ENCODE measurements around the gene MTNR1B.

MTNR1B gene

GRCh38 chr11:92969634-92970347 is at the start of gene MTNR1B:
Gene MTNR1B (plus strand): TSS chr11:92969651. CDS start chr11:92969726, 75 bp downstream.
- no peaks in the 10 kb centered on the region for H3K27me3 ChIP-seq (ENCODE audit: insufficient read depth, low read depth, severe bottlenecking)
- H3K36me3 ChIP-seq, result no peaks in the 10 kb centered on the region
- DNase-seq, result no peak

GRCh38 chr11:92920331-92920730 is 49.1 kb upstream of the MTNR1B start:
- H3K27me3 ChIP-seq (ENCODE audit: insufficient read depth, low read depth, severe bottlenecking), result no peaks in the 10 kb centered on the region
- no peak for TF ChIP-seq CTCF (IDR thresholded peaks at IDR 0.05; ENCODE audit: low read depth, low read length)
- H3K27ac ChIP-seq, result no peak overlapping the region
- no peak for DNase-seq
- no peak overlapping the region for H3K4me3 ChIP-seq (ENCODE audit: low read depth, low read length)
- H3K36me3 ChIP-seq, result no peaks in the 10 kb centered on the region
- no peaks in the 10 kb centered on the region for H3K9me3 ChIP-seq (ENCODE audit: severe bottlenecking)

More at GRCh38 chr11:92969634-92970347, at the start of gene MTNR1B:
- H3K4me3 ChIP-seq (ENCODE audit: low read depth, low read length), result no peak within 1 kb of the TSS
- H3K27ac ChIP-seq, result no peak within 1 kb of the TSS
- TF ChIP-seq CTCF (IDR thresholded peaks at IDR 0.05; ENCODE audit: low read depth, low read length), result no peak
- no peaks in the 10 kb centered on the region for H3K9me3 ChIP-seq (ENCODE audit: severe bottlenecking)

- DNase-seq, result no peak
- H3K27me3 ChIP-seq (ENCODE audit: insufficient read depth, low read depth, severe bottlenecking), result no peaks in the 10 kb centered on the region
- peaks cover 3% of the 10 kb centered on the region for H3K9me3 ChIP-seq (ENCODE audit: severe bottlenecking)
These were observed 46.7 kb upstream of the MTNR1B start for GRCh38 chr11:92922731-92923130.

GRCh38 chr11:92929246-92929645 is 40.2 kb upstream of the MTNR1B start:
- no peak overlapping the region for H3K27ac ChIP-seq
- TF ChIP-seq CTCF (IDR thresholded peaks at IDR 0.05; ENCODE audit: low read depth, low read length), result no peak
- no peak overlapping the region for H3K4me3 ChIP-seq (ENCODE audit: low read depth, low read length)
- no peak for DNase-seq
- H3K27me3 ChIP-seq (ENCODE audit: insufficient read depth, low read depth, severe bottlenecking), result no peaks in the 10 kb centered on the region
- H3K36me3 ChIP-seq, result no peaks in the 10 kb centered on the region
- H3K9me3 ChIP-seq (ENCODE audit: severe bottlenecking), result peaks cover 3% of the 10 kb centered on the region

More at GRCh38 chr11:92922731-92923130, 46.7 kb upstream of the MTNR1B start:
- Histone ChIP-seq H3K4me3 (ENCODE audit: low read depth, low read length) (no peak overlapping the region), H3K36me3 (no peaks in the 10 kb centered on the region), H3K27ac (no peak overlapping the region)
- no peak for TF ChIP-seq CTCF (IDR thresholded peaks at IDR 0.05; ENCODE audit: low read depth, low read length)

GRCh38 chr11:92929653-92930052 is 39.8 kb upstream of the MTNR1B start:
- Histone ChIP-seq H3K27me3 (ENCODE audit: insufficient read depth, low read depth, severe bottlenecking) (no peaks in the 10 kb centered on the region), H3K4me3 (ENCODE audit: low read depth, low read length) (no peak overlapping the region), H3K27ac (no peak overlapping the region), H3K9me3 (ENCODE audit: severe bottlenecking) (peaks cover 3% of the 10 kb centered on the region), H3K36me3 (no peaks in the 10 kb centered on the region)
- no peak for DNase-seq
- TF ChIP-seq CTCF (IDR thresholded peaks at IDR 0.05; ENCODE audit: low read depth, low read length), result no peak
